Colonic mucosa (tissue), 4 donors: ENCODE measurements around the gene RABEPK. TPM values are rescaled to one million over a fixed set of nuclear protein-coding genes. Genes with fewer than 3 reads are reported as not detected.

Experiments
- DNase-seq: peaks from one replicate; pipeline ENCODE4 v3.0.0-alpha.2; 2020
- H3K27ac ChIP-seq: fragments of 200-600 bp; one replicate; pipeline ENCODE4 v1.8.0; 2021
- H3K27me3 ChIP-seq: fragments of 200-600 bp; one replicate; pipeline ENCODE4 v1.8.0; 2021
- H3K36me3 ChIP-seq: fragments of 200-600 bp; one replicate; pipeline ENCODE4 v1.8.0; 2021
- H3K4me1 ChIP-seq: fragments of 200-600 bp; one replicate; pipeline ENCODE4 v1.8.0; 2021; ENCODE audit warnings: mild to moderate bottlenecking
- H3K4me3 ChIP-seq: fragments of 200-600 bp; one replicate; pipeline ENCODE4 v1.8.0; 2021
- H3K9ac ChIP-seq, 2 donors: one replicate each; pipeline ENCODE4 v1.7.0; 2013; ENCODE audit warnings: control low read depth in 2 of 2, low read depth in 2 of 2, low read length in 2 of 2
- H3K9me3 ChIP-seq: fragments of 200-600 bp; one replicate; pipeline ENCODE4 v1.8.0; 2021
- intact Hi-C: fragments of 100-400 bp; cut with DNase I; formaldehyde crosslinking; loops from one replicate; pipeline ENCODE4 v1.14.1; 2022
- total RNA-seq, 2 donors: library from RNA; stranded (reverse); fragmentation: NEBNext Ultra II Directional in 1 of 2; extraction: Animal tissue kit (Norgen Biotek cat#: 25700) in 1 of 2; gene quantifications; one replicate each; pipeline ENCODE4 v1.2.1, GENCODE V29; 2021
- TF ChIP-seq, protein P1 (sequence below): fragments of 200-600 bp; IDR thresholded peaks from one replicate; pipeline ENCODE4 v1.8.0; 2022; ENCODE audit warnings: antibody characterized with exemption, mild to moderate bottlenecking
- donor health status: healthy.
- donor health status: DM: no; HTN: no; CAD: no.
- donor health status: DM: no; HTN: no; CAD: no.

RABEPK gene, protein sequence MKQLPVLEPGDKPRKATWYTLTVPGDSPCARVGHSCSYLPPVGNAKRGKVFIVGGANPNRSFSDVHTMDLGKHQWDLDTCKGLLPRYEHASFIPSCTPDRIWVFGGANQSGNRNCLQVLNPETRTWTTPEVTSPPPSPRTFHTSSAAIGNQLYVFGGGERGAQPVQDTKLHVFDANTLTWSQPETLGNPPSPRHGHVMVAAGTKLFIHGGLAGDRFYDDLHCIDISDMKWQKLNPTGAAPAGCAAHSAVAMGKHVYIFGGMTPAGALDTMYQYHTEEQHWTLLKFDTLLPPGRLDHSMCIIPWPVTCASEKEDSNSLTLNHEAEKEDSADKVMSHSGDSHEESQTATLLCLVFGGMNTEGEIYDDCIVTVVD
- 10 to 100 TPM in 1 of 2 donors, 1 to 10 TPM in 1; 8.0 to 17.2 TPM for total RNA-seq

DNA sequence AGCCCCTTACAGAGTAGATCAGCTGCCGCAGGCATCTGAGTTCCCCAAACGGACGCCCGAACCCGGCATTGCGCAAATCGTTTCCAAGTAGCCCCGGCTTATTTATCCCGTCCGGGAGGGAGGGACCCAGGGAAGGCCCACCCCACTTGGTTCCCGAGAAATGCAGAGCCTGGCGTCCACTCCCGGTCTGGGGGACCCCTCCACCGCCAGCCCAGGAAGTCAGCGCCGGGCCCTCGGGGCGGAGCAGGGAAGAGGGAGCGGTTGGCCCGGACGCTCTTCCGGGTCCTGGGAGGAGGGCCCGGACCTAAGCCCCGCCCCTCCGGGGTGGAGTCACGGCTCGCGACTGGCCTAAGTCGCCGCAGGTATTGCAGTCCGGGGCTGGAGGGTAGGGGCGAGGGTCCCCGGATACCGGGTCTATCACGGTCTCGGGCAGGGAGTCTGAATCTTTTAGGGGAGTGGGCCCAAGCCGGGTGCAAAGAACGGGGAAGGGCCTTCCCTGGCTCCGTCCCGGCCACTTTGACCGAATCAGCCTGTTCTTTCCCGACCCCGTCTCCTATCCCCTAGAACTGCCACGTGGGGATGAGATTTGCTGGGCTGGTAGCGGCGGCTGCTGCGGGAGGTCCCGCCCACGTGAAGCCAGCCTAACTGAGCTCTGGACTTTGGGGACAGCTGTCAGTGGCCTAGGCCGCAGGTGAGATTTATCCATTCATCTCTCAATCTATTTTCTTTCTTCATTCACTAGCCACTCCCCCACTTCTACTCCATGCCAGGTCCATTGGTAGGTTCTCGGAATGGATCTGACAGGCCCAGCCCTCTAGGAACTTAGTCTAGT, at the start of gene RABEPK:
Gene RABEPK (plus strand): TSS at position 327 of the 832 bp plus-strand sequence. CDS start 2,472 bp downstream, outside the sequence.
- H3K9ac ChIP-seq, result peak within 1 kb of the TSS; percentile 85 to 94
- no peaks in the 10 kb centered on the region for H3K36me3 ChIP-seq
- peak; percentile 97 for DNase-seq
- intact Hi-C loops, result no loop called here
- peak within 1 kb of the TSS; percentile 69 for H3K4me3 ChIP-seq
- TF ChIP-seq, protein P1, sequence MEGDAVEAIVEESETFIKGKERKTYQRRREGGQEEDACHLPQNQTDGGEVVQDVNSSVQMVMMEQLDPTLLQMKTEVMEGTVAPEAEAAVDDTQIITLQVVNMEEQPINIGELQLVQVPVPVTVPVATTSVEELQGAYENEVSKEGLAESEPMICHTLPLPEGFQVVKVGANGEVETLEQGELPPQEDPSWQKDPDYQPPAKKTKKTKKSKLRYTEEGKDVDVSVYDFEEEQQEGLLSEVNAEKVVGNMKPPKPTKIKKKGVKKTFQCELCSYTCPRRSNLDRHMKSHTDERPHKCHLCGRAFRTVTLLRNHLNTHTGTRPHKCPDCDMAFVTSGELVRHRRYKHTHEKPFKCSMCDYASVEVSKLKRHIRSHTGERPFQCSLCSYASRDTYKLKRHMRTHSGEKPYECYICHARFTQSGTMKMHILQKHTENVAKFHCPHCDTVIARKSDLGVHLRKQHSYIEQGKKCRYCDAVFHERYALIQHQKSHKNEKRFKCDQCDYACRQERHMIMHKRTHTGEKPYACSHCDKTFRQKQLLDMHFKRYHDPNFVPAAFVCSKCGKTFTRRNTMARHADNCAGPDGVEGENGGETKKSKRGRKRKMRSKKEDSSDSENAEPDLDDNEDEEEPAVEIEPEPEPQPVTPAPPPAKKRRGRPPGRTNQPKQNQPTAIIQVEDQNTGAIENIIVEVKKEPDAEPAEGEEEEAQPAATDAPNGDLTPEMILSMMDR, result no peak
- H3K4me1 ChIP-seq, result peaks cover 2% of the 10 kb centered on the region
- H3K27ac ChIP-seq, result peak within 1 kb of the TSS; percentile 94
- no peaks in the 10 kb centered on the region for H3K9me3 ChIP-seq
- no peaks in the 10 kb centered on the region for H3K27me3 ChIP-seq

DNA sequence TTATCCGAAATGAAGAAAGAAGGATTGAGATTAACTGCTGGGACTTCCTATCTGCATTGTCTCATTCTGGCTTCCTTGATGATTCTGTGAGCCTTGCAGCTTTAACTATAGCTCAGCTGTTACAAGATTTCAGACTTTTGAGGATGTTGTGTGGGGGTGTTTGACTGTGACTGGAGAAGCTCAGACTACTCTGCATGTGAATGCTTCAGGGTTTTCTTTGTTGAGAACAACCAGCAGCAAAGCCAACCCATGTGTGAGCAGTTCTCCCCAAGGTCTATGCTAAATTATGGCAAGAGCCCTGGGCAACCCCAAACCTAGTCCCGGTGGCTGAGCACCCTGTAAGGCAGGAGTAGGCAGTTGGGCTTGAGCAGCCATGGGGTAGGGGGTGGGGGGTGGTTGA, 48.6 kb upstream of the RABEPK start:
- Histone ChIP-seq H3K27me3 (no peaks in the 10 kb centered on the region), H3K27ac (no peak overlapping the region), H3K4me3 (no peak overlapping the region), H3K36me3 (peaks cover 6% of the 10 kb centered on the region), H3K4me1 (no peaks in the 10 kb centered on the region), H3K9me3 (no peaks in the 10 kb centered on the region), H3K9ac (no peak overlapping the region)
- intact Hi-C loops, result no loop called here
- no peak for DNase-seq
- TF ChIP-seq, protein P1, result no peak

DNA sequence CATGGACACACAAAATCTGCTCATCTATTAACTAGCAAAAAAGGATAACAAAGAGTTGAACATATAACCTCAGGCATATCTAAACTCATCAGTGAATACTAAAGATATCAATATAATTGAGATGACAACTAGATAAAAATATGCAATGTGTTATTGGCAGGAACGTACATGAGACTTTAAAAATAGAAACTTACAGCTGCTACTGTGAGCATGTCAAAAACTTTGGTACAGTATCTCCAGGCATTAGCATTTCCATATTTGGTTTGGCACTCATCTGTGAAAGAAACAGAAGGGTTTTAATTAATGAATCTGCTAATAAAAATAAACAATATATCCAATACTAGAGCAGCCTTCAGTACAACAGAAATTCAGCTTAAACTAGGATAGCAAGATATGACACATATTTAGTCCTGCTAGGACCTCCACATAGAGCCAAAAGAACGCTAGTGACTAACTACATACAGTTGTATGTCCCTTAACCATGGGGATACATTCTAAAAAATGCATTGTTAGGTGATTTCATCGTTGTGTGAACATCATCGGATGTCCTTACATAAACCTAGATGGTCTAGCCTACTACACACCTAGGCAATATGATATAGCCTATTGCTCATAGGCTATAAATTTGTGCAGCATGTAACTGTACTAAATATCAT, 46.5 kb upstream of the RABEPK start:
- Histone ChIP-seq H3K9ac (no peak overlapping the region), H3K27me3 (no peaks in the 10 kb centered on the region), H3K9me3 (no peaks in the 10 kb centered on the region), H3K27ac (no peak overlapping the region), H3K4me3 (no peak overlapping the region), H3K36me3 (peaks cover 6% of the 10 kb centered on the region), H3K4me1 (no peaks in the 10 kb centered on the region)
- TF ChIP-seq, protein P1, result no peak
- DNase-seq, result no peak
- intact Hi-C loops, result no loop called here

DNA sequence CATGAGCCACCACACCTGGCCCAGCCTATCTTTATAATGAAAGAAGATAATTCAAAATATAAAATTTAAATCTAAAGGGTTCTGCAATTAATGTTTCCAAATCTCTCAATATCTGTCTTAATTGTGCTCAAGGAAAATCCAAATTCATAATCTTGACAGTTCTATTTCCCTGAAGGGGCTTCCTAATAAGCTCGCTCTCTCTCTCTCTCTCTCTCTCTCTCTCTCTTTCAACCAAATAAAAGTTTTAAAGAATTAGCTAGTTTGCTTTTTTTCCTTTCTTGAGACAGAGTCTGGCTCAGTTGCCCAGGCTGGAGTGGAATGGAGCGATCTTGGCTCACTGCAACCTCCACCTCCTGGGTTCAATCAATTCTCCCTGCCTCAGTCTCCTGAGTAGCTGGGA, 43.8 kb upstream of the RABEPK start:
- TF ChIP-seq, protein P1, result no peak

DNA sequence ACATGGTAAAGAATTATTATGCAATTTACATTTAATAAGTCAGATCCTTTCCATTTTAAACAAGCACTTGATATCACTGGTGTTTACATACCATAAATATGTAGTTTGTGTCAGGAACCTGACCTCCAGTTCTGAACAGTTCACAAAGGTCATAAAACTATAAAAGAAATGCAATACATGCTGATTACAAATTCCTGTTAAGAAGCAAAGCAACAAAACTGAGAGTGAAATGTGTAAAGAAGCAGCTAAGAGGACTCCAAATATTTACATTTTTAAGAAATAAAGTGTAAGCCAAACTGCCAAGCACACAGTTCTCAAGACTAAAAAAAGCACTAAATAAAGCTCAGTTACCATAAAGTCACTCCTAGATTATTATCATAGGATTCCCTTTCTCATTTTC, 39.6 kb upstream of the RABEPK start:
- Histone ChIP-seq H3K27ac (no peak overlapping the region), H3K9me3 (no peaks in the 10 kb centered on the region), H3K4me1 (peaks cover 7% of the 10 kb centered on the region), H3K36me3 (no peaks in the 10 kb centered on the region), H3K27me3 (no peaks in the 10 kb centered on the region), H3K9ac (no peak overlapping the region), H3K4me3 (no peak overlapping the region)
- no peak for DNase-seq
- intact Hi-C loops, result no loop called here
- TF ChIP-seq, protein P1, result no peak

More for the DNA sequence above, 43.8 kb upstream of the RABEPK start:
- no peaks in the 10 kb centered on the region for H3K9me3 ChIP-seq
- peaks cover 7% of the 10 kb centered on the region for H3K4me1 ChIP-seq
- no peak overlapping the region for H3K9ac ChIP-seq
- peaks cover 6% of the 10 kb centered on the region for H3K36me3 ChIP-seq
- H3K27ac ChIP-seq, result no peak overlapping the region
- H3K4me3 ChIP-seq, result no peak overlapping the region
- no peaks in the 10 kb centered on the region for H3K27me3 ChIP-seq
- no peak for DNase-seq
- intact Hi-C loops, result no loop called here
